ENCODE measurements around the gene UTY.

DNA sequence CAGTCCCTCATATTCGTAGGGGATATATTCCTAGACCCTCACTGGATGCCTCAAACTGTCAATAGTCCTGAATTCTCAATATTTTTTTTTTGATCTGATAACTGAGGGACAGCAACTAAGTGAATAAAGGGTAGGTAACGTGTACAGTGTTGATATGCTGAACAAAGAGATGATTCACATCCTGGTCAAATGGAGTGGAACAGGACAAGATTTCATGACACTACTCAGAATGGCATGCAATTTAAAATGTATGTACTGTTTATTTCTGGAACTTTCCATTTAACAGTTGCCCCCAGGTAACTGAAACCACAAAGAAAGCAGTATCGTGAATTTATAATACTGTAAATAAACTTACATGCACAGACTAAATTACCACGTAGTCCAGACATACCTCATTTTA, 128.4 kb downstream of the UTY start:
- no peak for TF ChIP-seq POLR2A (IDR thresholded peaks at IDR 0.05)
- no peak for TF ChIP-seq CTCF (IDR thresholded peaks at IDR 0.05)

Data from right lobe of liver (tissue), 4 donors.